Keratinocyte (primary cell): Measurements from ENCODE around the gene MACROH2A1. TPM values are rescaled to one million over a fixed set of nuclear protein-coding genes. Genes with fewer than 3 reads are reported as not detected.

Experiments used
- DNase-seq: peaks from one replicate; pipeline ENCODE4 v3.0.0-alpha.2; 2011; ENCODE audit warnings: low read depth, missing footprints, low spot score
- FAIRE-seq: peaks from 2 replicates; lab custom pipeline; 2011; peaks lifted over from hg19 to GRCh38; lab: Jason Lieb, UNC
- H2AFZ ChIP-seq: 2 replicates; pipeline ENCODE4 v1.6.0; 2012; ENCODE audit warnings: low read length, control low read depth, inconsistent platforms; ENCODE audit not compliant: control insufficient read depth
- H3K27ac ChIP-seq: 2 replicates; pipeline ENCODE4 v1.5.1; 2011; ENCODE audit warnings: low read length; ENCODE audit not compliant: control insufficient read depth, insufficient read depth
- H3K27me3 ChIP-seq: 3 replicates; pipeline ENCODE4 v1.6.0; 2011; ENCODE audit warnings: low read length; ENCODE audit not compliant: control insufficient read depth, insufficient read depth; ENCODE audit errors: extremely low read depth
- H3K36me3 ChIP-seq, 2 experiments: 2 replicates in 1 of 2; 3 replicates in 1 of 2; pipeline ENCODE4 v1.5.1; 2011; ENCODE audit warnings: low read length in 2 of 2, mild to moderate bottlenecking in 1 of 2; ENCODE audit not compliant: control insufficient read depth in 2 of 2, insufficient read depth in 2 of 2; ENCODE audit errors: extremely low read depth in 1 of 2
- H3K4me1 ChIP-seq: 3 replicates; pipeline ENCODE4 v1.5.1; 2011; ENCODE audit warnings: low read length; ENCODE audit not compliant: control insufficient read depth, insufficient read depth; ENCODE audit errors: extremely low read depth
- H3K4me2 ChIP-seq: 3 replicates; pipeline ENCODE4 v1.6.0; 2011; ENCODE audit warnings: low read depth, low read length; ENCODE audit not compliant: control insufficient read depth, insufficient read depth; ENCODE audit errors: extremely low read depth
- H3K4me3 ChIP-seq, 3 experiments: fragments of 200-600 bp in 1 of 3; sonication (generic) in 1 of 3; 2 replicates in 2 of 3; 3 replicates in 1 of 3; pipeline ENCODE4 v1.5.1; 2011 to 2016; ENCODE audit warnings: low read length in 3 of 3, mild to moderate bottlenecking in 3 of 3, control low read depth in 2 of 3, inconsistent platforms in 1 of 3, low read depth in 1 of 3, mixed read lengths in 1 of 3, mixed run types in 1 of 3, moderate library complexity in 1 of 3; ENCODE audit not compliant: control insufficient read depth in 2 of 3, insufficient read depth in 2 of 3; ENCODE audit errors: extremely low read depth in 1 of 3
- H3K79me2 ChIP-seq: 2 replicates; pipeline ENCODE4 v1.6.0; 2012; ENCODE audit warnings: low read length; ENCODE audit not compliant: control insufficient read depth, insufficient read depth
- H3K9ac ChIP-seq: 3 replicates; pipeline ENCODE4 v1.6.0; 2011; ENCODE audit warnings: low read length; ENCODE audit not compliant: control insufficient read depth, insufficient read depth; ENCODE audit errors: extremely low read depth
- H3K9me1 ChIP-seq: 3 replicates; pipeline ENCODE4 v1.6.0; 2011; ENCODE audit warnings: low read length; ENCODE audit not compliant: control insufficient read depth, insufficient read depth; ENCODE audit errors: extremely low read depth
- H3K9me3 ChIP-seq: 2 replicates; pipeline ENCODE4 v1.5.1; 2012; ENCODE audit warnings: low read depth, low read length; ENCODE audit not compliant: control insufficient read depth
- H4K20me1 ChIP-seq: 3 replicates; pipeline ENCODE4 v1.6.0; 2011; ENCODE audit warnings: low read length; ENCODE audit not compliant: control insufficient read depth, insufficient read depth; ENCODE audit errors: extremely low read depth
- EZH2 ChIP-seq: IDR thresholded peaks from one replicate; pipeline ENCODE4 v1.6.1; 2012; ENCODE audit warnings: inconsistent platforms, mild to moderate bottlenecking, low read length, moderate library complexity
- dilution Hi-C: fragments of 300-500 bp; cut with MboI; formaldehyde crosslinking; loops from one replicate; pipeline ENCODE4 v1.7.0; 2020; ENCODE audit warnings: low sequenced_read_pairs; ENCODE audit not compliant: extremely low pct_ligation_motif_present
- polyA plus RNA-seq, 5 experiments: library from polyadenylated mRNA; depleted of rRNA in 3 of 5; stranded (reverse) in 3 of 5; stranded (forward) in 1 of 5; unstranded in 1 of 5; fragments of >200 nt; gene quantifications; 1 replicate in 1 of 5; 2 replicates in 3 of 5; 3 replicates in 1 of 5; pipeline versions ENCODE4 v1.2.1 to v1.2.3, GENCODE V29; 2011 to 2012; ENCODE audit warnings: missing spikeins in 2 of 5, low read depth in 1 of 5, low replicate concordance in 1 of 5
- TF ChIP-seq, protein P1 (sequence below), 3 experiments: IDR thresholded peaks in 1 of 3; conservative IDR thresholded peaks in 1 of 3; optimal IDR thresholded peaks in 1 of 3; 2 replicates in 2 of 3; 3 replicates in 1 of 3; pipeline versions ENCODE3 to v1.5.1; 2011; ENCODE audit warnings: low read length in 3 of 3, mild to moderate bottlenecking in 3 of 3, moderate library complexity in 2 of 3, control low read depth in 1 of 3, inconsistent platforms in 1 of 3; ENCODE audit not compliant: insufficient read depth in 2 of 3; ENCODE audit errors: extremely low read depth in 1 of 3

The MACROH2A1 gene
- polyA plus RNA-seq, 1 donor (not counting 4 experiments of a cell fraction or from before 2014, with no cell fraction given) = 208 TPM

DNA sequence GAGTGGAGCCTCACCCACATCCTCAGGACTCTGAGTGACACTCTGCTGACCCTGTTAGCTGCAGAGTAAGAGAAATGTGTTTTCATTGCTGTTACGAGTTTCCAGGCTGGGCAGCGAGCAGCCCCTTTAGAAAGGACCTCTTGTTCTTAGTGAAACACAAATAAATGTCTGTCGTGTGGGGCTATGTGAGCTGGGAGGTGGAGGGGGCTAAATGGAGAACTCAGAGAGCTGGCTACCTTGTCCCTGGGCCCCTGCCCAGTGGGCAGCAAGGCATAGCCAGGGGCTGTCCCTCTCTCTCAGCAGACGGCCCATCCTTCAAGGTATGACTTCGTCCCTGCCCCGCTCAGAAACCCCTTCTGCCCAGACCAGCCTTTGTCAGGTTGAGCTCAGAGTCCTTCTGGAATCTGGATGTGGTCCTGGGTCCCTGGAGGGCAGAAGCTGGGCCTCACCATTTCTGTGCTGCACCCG is 38.0 kb upstream of the MACROH2A1 start:
- no peak overlapping the region for H3K4me3 ChIP-seq
- no peak overlapping the region for H2AFZ ChIP-seq
- dilution Hi-C loops = no loop called here
- peaks cover 4% of the 10 kb centered on the region for H3K4me1 ChIP-seq
- H3K79me2 ChIP-seq = no peaks in the 10 kb centered on the region
- H3K36me3 ChIP-seq = no peaks in the 10 kb centered on the region
- peaks cover 25% of the 10 kb centered on the region for H3K27me3 ChIP-seq
- no peak overlapping the region for H3K4me2 ChIP-seq
- TF ChIP-seq, protein P1, sequence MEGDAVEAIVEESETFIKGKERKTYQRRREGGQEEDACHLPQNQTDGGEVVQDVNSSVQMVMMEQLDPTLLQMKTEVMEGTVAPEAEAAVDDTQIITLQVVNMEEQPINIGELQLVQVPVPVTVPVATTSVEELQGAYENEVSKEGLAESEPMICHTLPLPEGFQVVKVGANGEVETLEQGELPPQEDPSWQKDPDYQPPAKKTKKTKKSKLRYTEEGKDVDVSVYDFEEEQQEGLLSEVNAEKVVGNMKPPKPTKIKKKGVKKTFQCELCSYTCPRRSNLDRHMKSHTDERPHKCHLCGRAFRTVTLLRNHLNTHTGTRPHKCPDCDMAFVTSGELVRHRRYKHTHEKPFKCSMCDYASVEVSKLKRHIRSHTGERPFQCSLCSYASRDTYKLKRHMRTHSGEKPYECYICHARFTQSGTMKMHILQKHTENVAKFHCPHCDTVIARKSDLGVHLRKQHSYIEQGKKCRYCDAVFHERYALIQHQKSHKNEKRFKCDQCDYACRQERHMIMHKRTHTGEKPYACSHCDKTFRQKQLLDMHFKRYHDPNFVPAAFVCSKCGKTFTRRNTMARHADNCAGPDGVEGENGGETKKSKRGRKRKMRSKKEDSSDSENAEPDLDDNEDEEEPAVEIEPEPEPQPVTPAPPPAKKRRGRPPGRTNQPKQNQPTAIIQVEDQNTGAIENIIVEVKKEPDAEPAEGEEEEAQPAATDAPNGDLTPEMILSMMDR (optimal IDR thresholded peaks at IDR 0.05 in 1 of 3, IDR thresholded peaks at IDR 0.05 in 1 of 3, conservative IDR thresholded peaks at IDR 0.05 in 1 of 3; ENCODE audit: extremely low read depth in 1 of 3, insufficient read depth in 2 of 3, low read length in 3 of 3) = no peak
- no peak for TF ChIP-seq EZH2
- no peak overlapping the region for H3K27ac ChIP-seq
- H3K9me1 ChIP-seq = no peaks in the 10 kb centered on the region
- H3K9me3 ChIP-seq = no peaks in the 10 kb centered on the region
- no peaks in the 10 kb centered on the region for H4K20me1 ChIP-seq
- DNase-seq = no peak
- FAIRE-seq = no peak
- H3K9ac ChIP-seq = no peak overlapping the region

DNA sequence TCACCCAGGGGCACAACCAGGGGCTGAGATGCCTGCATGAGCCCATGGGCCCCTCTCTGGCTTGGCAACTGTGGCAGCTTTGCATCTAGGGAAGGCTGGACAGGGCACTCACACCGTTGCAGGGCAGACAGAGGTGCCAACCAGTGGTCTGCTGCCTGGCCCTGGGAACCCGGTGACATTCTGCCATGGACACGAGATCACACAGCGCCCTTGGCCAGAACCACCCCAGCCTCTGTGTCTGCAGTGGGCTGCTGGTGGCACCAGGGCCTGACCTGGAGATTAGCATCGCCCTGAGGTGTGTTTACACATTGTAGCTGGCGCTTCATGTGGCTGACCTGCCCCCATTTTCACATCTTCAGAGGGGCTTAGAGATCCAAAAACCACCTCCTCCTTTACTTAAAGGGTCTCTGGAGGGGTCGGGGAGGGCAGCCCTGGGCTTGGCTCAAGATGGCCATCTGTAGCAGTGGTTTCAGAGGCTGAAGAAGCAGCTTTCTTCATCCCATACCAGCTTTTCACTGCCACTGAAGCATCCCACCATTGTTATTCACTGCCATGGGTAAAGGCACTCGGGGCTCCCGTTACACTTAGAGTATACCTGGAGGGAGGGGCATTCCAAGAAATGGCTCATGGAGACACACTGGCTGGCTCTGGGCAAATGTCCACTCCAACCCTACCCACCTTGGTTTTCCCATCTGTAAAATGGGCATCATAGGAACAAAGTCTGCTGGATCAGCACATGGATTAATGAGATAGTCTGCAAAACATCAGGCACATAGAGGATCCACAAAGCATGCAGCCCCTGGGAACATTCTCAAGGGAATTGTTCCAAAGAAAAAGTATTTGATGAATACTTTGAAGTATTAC is 36.7 kb upstream of the MACROH2A1 start:
- H3K9me3 ChIP-seq = no peaks in the 10 kb centered on the region
- DNase-seq = no peak
- no peak overlapping the region for H3K27ac ChIP-seq
- peaks cover 25% of the 10 kb centered on the region for H3K27me3 ChIP-seq
- H3K79me2 ChIP-seq = no peaks in the 10 kb centered on the region
- H3K9me1 ChIP-seq = no peaks in the 10 kb centered on the region
- TF ChIP-seq, protein P1 (optimal IDR thresholded peaks at IDR 0.05 in 1 of 3, IDR thresholded peaks at IDR 0.05 in 1 of 3, conservative IDR thresholded peaks at IDR 0.05 in 1 of 3; ENCODE audit: extremely low read depth in 1 of 3, insufficient read depth in 2 of 3, low read length in 3 of 3) = no peak
- TF ChIP-seq EZH2 = no peak
- H4K20me1 ChIP-seq = no peaks in the 10 kb centered on the region
- no peak overlapping the region for H3K4me2 ChIP-seq
- peaks cover 4% of the 10 kb centered on the region for H3K4me1 ChIP-seq
- H2AFZ ChIP-seq = no peak overlapping the region
- no peak overlapping the region for H3K9ac ChIP-seq
- no peak for FAIRE-seq
- H3K4me3 ChIP-seq = no peak overlapping the region
- dilution Hi-C loops = no loop called here
- H3K36me3 ChIP-seq = no peaks in the 10 kb centered on the region
